Memory B cell (primary cell): ENCODE results near the gene LMBRD1.
A peak's percentile ranks its signal among the peaks of the same experiment; 100 is the strongest.
"Not testable (repeated sequence)": the region's sequence is repeated elsewhere in the genome, so short reads cannot be mapped to it uniquely, and the experiment has no call there.

Experiments
- ATAC-seq: fragments of 150-1000 bp; cut with Tn5 transposase; 2 replicates; pipeline ENCODE4 v1.10.0; 2021; ENCODE audit warnings: low read depth, mild to moderate bottlenecking, moderate library complexity
- DNase-seq, 2 donors: peaks; one replicate each; pipeline ENCODE4 v3.0.0; 2022; ENCODE audit warnings: low spot score in 2 of 2
- H3K27ac Mint-ChIP-seq: one replicate; pipeline ENCODE4 v1.8.0; 2022; ENCODE audit warnings: mild to moderate bottlenecking, moderate library complexity, mixed read lengths
- H3K27me3 Mint-ChIP-seq: one replicate; pipeline ENCODE4 v1.8.0; 2022; ENCODE audit warnings: mixed read lengths
- H3K36me3 Mint-ChIP-seq: one replicate; pipeline ENCODE4 v1.8.0; 2022; ENCODE audit warnings: mild to moderate bottlenecking, mixed read lengths
- H3K4me1 Mint-ChIP-seq: one replicate; pipeline ENCODE4 v1.8.0; 2022; ENCODE audit warnings: mixed read lengths
- H3K4me3 Mint-ChIP-seq: one replicate; pipeline ENCODE4 v1.8.0; 2022; ENCODE audit warnings: mild to moderate bottlenecking, moderate library complexity, mixed read lengths
- H3K9me3 Mint-ChIP-seq: one replicate; pipeline ENCODE4 v1.8.0; 2022; ENCODE audit warnings: mixed read lengths

LMBRD1 gene

GRCh38 chr6:69680302-69680701 is 116.5 kb downstream of the LMBRD1 start:
- Mint-ChIP-seq H3K9me3 (no peaks in the 10 kb centered on the region), H3K27ac (no peak overlapping the region), H3K27me3 (no peaks in the 10 kb centered on the region), H3K4me1 (peaks cover 3% of the 10 kb centered on the region), H3K4me3 (no peak overlapping the region), H3K36me3 (peaks cover 23% of the 10 kb centered on the region)
- ATAC-seq = no peak
- no peak for DNase-seq

GRCh38 chr6:69673298-69673697 is 123.5 kb downstream of the LMBRD1 start:
- Mint-ChIP-seq H3K4me3 (no peak overlapping the region), H3K36me3 (peaks cover 38% of the 10 kb centered on the region), H3K27me3 (no peaks in the 10 kb centered on the region), H3K27ac (peak overlapping the region; percentile 9), H3K9me3 (no peaks in the 10 kb centered on the region), H3K4me1 (no peaks in the 10 kb centered on the region)
- DNase-seq = no peak
- ATAC-seq = no peak

- Mint-ChIP-seq H3K36me3 (peaks cover 16% of the 10 kb centered on the region), H3K27me3 (peaks cover 1% of the 10 kb centered on the region), H3K4me3 (no peak overlapping the region), H3K27ac (peak overlapping the region; percentile 32), H3K9me3 (no peaks in the 10 kb centered on the region), H3K4me1 (peaks cover 2% of the 10 kb centered on the region)
- no peak for ATAC-seq
- DNase-seq = no peak
Observed at GRCh38 chr6:69668916-69669315, 127.9 kb downstream of the LMBRD1 start.

GRCh38 chr6:69666779-69667178 is 130.0 kb downstream of the LMBRD1 start:
- not testable (repeated sequence) for H3K27ac Mint-ChIP-seq, H3K4me1 Mint-ChIP-seq, H3K27me3 Mint-ChIP-seq, H3K4me3 Mint-ChIP-seq, H3K36me3 Mint-ChIP-seq, DNase-seq, ATAC-seq, H3K9me3 Mint-ChIP-seq

GRCh38 chr6:69665437-69665836 is 131.4 kb downstream of the LMBRD1 start:
- H3K27ac Mint-ChIP-seq = no peak overlapping the region
- DNase-seq (no peak), ATAC-seq (no peak)
- H3K9me3 Mint-ChIP-seq = no peaks in the 10 kb centered on the region
- peaks cover 4% of the 10 kb centered on the region for H3K4me1 Mint-ChIP-seq
- no peak overlapping the region for H3K4me3 Mint-ChIP-seq
- H3K27me3 Mint-ChIP-seq = peaks cover 1% of the 10 kb centered on the region
- H3K36me3 Mint-ChIP-seq = peaks cover 2% of the 10 kb centered on the region

- Mint-ChIP-seq H3K9me3 (no peaks in the 10 kb centered on the region), H3K27ac (no peak overlapping the region), H3K4me1 (peaks cover 4% of the 10 kb centered on the region), H3K36me3 (no peaks in the 10 kb centered on the region), H3K4me3 (no peak overlapping the region), H3K27me3 (peaks cover 1% of the 10 kb centered on the region)
- DNase-seq (no peak), ATAC-seq (no peak)
Observed at GRCh38 chr6:69664551-69664950, 132.3 kb downstream of the LMBRD1 start.

GRCh38 chr6:69663215-69663614 is 133.6 kb downstream of the LMBRD1 start:
- Mint-ChIP-seq H3K4me3 (no peak overlapping the region), H3K27me3 (peaks cover 6% of the 10 kb centered on the region), H3K36me3 (peaks cover 6% of the 10 kb centered on the region), H3K4me1 (peaks cover 4% of the 10 kb centered on the region), H3K9me3 (peaks cover 9% of the 10 kb centered on the region), H3K27ac (no peak overlapping the region)
- ATAC-seq = no peak
- no peak for DNase-seq

GRCh38 chr6:69650703-69651102 is 146.1 kb downstream of the LMBRD1 start:
- Mint-ChIP-seq H3K36me3 (peaks cover 2% of the 10 kb centered on the region), H3K27me3 (peaks cover 10% of the 10 kb centered on the region), H3K4me1 (no peaks in the 10 kb centered on the region), H3K27ac (no peak overlapping the region), H3K4me3 (no peak overlapping the region), H3K9me3 (peaks cover 4% of the 10 kb centered on the region)
- DNase-seq (no peak), ATAC-seq (no peak)

- H3K4me1 Mint-ChIP-seq = no peaks in the 10 kb centered on the region
- ATAC-seq (no peak), DNase-seq (no peak)
- H3K27ac Mint-ChIP-seq = no peak overlapping the region
- peaks cover 8% of the 10 kb centered on the region for H3K9me3 Mint-ChIP-seq
- H3K27me3 Mint-ChIP-seq = peaks cover 8% of the 10 kb centered on the region
- no peak overlapping the region for H3K4me3 Mint-ChIP-seq
- peaks cover 2% of the 10 kb centered on the region for H3K36me3 Mint-ChIP-seq
Observed at GRCh38 chr6:69647726-69648125, 149.1 kb downstream of the LMBRD1 start.

- no peak overlapping the region for H3K27ac Mint-ChIP-seq
- H3K27me3 Mint-ChIP-seq = peaks cover 12% of the 10 kb centered on the region
- DNase-seq (no peak), ATAC-seq (no peak)
- H3K36me3 Mint-ChIP-seq = no peaks in the 10 kb centered on the region
- no peak overlapping the region for H3K4me3 Mint-ChIP-seq
- no peaks in the 10 kb centered on the region for H3K4me1 Mint-ChIP-seq
- H3K9me3 Mint-ChIP-seq = peaks cover 5% of the 10 kb centered on the region
Observed at GRCh38 chr6:69643688-69644087, 153.1 kb downstream of the LMBRD1 start.

GRCh38 chr6:69632932-69633331 is 163.9 kb downstream of the LMBRD1 start:
- peaks cover 2% of the 10 kb centered on the region for H3K4me1 Mint-ChIP-seq
- H3K4me3 Mint-ChIP-seq = no peak overlapping the region
- DNase-seq (no peak), ATAC-seq (no peak)
- H3K9me3 Mint-ChIP-seq = peaks cover 3% of the 10 kb centered on the region
- peaks cover 4% of the 10 kb centered on the region for H3K27me3 Mint-ChIP-seq
- H3K27ac Mint-ChIP-seq = no peak overlapping the region
- H3K36me3 Mint-ChIP-seq = no peaks in the 10 kb centered on the region

GRCh38 chr6:69631552-69632346 is 165.1 kb downstream of the LMBRD1 start:
- ATAC-seq (no peak), DNase-seq (no peak)
- no peaks in the 10 kb centered on the region for H3K36me3 Mint-ChIP-seq
- no peak overlapping the region for H3K4me3 Mint-ChIP-seq
- peaks cover 4% of the 10 kb centered on the region for H3K27me3 Mint-ChIP-seq
- H3K4me1 Mint-ChIP-seq = peaks cover 2% of the 10 kb centered on the region
- H3K27ac Mint-ChIP-seq = no peak overlapping the region
- H3K9me3 Mint-ChIP-seq = peaks cover 3% of the 10 kb centered on the region

GRCh38 chr6:69630767-69631166 is 166.0 kb downstream of the LMBRD1 start:
- peaks cover 2% of the 10 kb centered on the region for H3K4me1 Mint-ChIP-seq
- H3K27ac Mint-ChIP-seq = no peak overlapping the region
- no peak overlapping the region for H3K4me3 Mint-ChIP-seq
- H3K27me3 Mint-ChIP-seq = peaks cover 4% of the 10 kb centered on the region
- H3K36me3 Mint-ChIP-seq = no peaks in the 10 kb centered on the region
- ATAC-seq (no peak), DNase-seq (no peak)
- H3K9me3 Mint-ChIP-seq = peaks cover 3% of the 10 kb centered on the region

GRCh38 chr6:69627625-69628024 is 169.2 kb downstream of the LMBRD1 start:
- Mint-ChIP-seq H3K36me3 (no peaks in the 10 kb centered on the region), H3K4me1 (no peaks in the 10 kb centered on the region), H3K4me3 (no peak overlapping the region), H3K9me3 (peaks cover 3% of the 10 kb centered on the region), H3K27me3 (peaks cover 5% of the 10 kb centered on the region), H3K27ac (no peak overlapping the region)
- no peak for DNase-seq
- no peak for ATAC-seq

GRCh38 chr6:69624944-69625343 is 171.9 kb downstream of the LMBRD1 start:
- no peak overlapping the region for H3K27ac Mint-ChIP-seq
- no peak overlapping the region for H3K4me3 Mint-ChIP-seq
- ATAC-seq (no peak), DNase-seq (no peak)
- H3K36me3 Mint-ChIP-seq = no peaks in the 10 kb centered on the region
- peaks cover 3% of the 10 kb centered on the region for H3K9me3 Mint-ChIP-seq
- H3K4me1 Mint-ChIP-seq = no peaks in the 10 kb centered on the region
- H3K27me3 Mint-ChIP-seq = peaks cover 4% of the 10 kb centered on the region
